GM10248 (cell line): ENCODE measurements around the gene PDE1C.

Experiments
- CTCF ChIA-PET: fragments of 300-600 bp; sonication (Branson Sonifier 250); formaldehyde crosslinking; extraction: SDS; loops from one replicate; lab custom pipeline; 2021; ENCODE audit warnings: antibody characterized with exemption; lab: Yijun Ruan, JAX
- POLR2A ChIA-PET: fragments of 350-650 bp; sonication (Branson Sonifier 250); formaldehyde crosslinking; extraction: SDS; loops from one replicate; lab custom pipeline; 2020; ENCODE audit warnings: antibody characterized with exemption; lab: Yijun Ruan, JAX
- DNase-seq: peaks from one replicate; pipeline ENCODE4 v3.0.0; 2012; ENCODE audit errors: extremely low spot score
- TF ChIP-seq, protein P1 (sequence below): IDR thresholded peaks from 2 replicates; pipeline ENCODE4 v1.5.1; 2012; ENCODE audit warnings: mild to moderate bottlenecking, low read depth; ENCODE audit errors: extremely low read depth, missing control alignments, control extremely low read depth

Gene PDE1C

DNA sequence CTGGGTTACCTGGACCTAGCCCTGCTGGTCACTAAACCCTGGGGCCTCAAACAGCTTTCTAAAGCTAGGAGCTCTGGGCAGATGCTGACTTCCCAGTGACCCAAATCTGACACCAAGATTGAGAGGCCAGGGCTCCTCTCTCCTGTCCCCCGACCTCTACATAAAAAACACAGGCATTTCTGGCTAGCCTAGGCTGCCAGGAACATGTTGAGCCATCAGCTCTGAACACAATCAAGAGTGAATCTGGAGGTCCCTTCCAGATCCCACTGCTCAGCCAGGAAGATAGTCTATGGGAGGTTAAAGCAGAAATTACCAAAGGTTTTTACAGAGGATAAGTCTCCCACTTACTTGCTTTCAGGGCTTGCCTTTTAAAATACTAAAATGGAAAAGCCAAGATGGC is 22.1 kb upstream of the PDE1C start:
- CTCF ChIA-PET, result no interaction called here
- POLR2A ChIA-PET, result no interaction called here
- DNase-seq, result no peak
- TF ChIP-seq, protein P1, sequence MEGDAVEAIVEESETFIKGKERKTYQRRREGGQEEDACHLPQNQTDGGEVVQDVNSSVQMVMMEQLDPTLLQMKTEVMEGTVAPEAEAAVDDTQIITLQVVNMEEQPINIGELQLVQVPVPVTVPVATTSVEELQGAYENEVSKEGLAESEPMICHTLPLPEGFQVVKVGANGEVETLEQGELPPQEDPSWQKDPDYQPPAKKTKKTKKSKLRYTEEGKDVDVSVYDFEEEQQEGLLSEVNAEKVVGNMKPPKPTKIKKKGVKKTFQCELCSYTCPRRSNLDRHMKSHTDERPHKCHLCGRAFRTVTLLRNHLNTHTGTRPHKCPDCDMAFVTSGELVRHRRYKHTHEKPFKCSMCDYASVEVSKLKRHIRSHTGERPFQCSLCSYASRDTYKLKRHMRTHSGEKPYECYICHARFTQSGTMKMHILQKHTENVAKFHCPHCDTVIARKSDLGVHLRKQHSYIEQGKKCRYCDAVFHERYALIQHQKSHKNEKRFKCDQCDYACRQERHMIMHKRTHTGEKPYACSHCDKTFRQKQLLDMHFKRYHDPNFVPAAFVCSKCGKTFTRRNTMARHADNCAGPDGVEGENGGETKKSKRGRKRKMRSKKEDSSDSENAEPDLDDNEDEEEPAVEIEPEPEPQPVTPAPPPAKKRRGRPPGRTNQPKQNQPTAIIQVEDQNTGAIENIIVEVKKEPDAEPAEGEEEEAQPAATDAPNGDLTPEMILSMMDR, result no peak

DNA sequence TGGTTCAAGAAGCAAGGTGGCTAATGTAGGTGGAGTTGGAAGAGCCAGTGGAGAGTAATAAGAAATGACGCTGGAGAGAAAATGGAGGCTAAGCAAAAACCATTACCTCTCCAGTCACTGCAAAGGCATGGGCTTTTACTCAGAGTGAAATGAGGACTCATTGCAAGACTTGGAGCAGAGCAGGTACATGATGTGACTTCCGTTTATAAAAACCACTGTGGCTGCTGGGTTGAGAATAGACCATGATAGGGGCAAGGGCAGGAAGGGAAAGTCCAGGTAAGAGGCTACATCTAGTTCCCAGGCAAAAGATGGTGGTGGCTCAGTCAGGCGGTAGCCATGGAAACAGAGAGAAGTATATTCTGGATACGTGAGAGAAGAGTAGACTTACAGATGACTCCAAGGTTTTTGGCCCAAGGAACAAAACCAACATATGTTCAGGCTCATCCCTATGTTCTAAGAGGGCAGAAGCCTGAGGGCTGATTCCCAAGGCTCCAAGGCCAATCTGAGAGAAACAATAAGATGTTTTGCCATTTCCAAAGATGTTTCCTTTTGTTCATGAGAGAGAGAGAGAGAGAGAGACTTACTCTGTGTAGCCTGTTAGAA is 21.5 kb upstream of the PDE1C start:
- ChIA-PET POLR2A (no interaction called here), CTCF (no interaction called here)
- TF ChIP-seq, protein P1, result no peak
- no peak for DNase-seq

DNA sequence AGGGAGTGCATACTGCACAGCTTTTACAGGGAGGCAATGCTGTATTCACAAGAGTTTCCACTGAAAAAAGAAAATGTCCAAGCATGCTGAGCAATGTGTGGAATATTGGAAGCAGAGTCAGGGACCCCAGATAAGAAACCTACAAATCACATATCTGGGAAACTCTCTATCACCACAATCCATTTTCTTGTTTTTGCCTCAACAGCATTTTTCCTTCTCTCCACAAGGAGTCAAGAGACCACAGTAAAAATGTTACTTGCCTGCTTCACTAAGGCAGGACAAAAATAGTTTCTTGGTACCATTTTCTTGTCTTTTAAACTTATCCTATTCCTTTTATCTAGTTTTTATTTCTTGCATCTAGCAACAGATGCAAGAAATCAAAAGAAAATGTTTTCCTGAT is 19.5 kb upstream of the PDE1C start:
- DNase-seq, result no peak
- ChIA-PET CTCF (no interaction called here), POLR2A (no interaction called here)
- TF ChIP-seq, protein P1, result no peak

DNA sequence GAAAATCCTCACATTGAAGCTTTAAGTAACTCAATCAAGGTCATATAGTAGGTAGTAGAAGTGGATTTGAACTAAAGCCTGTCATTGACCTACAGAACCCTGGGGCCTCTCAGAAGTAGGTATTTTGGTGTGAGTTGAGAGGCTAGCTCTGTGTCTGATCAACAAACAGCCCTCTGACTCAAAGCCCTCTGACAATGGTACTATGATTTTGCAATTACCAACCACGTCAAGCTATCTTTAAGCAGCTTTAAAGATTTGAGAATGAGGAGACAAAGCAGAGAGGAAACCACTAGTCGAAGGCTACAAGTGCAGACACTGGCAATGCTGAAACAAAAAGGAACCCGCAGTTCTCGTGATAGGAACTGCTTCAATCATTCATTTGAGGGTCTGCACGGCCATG is 19.0 kb upstream of the PDE1C start:
- TF ChIP-seq, protein P1, result no peak
- no peak for DNase-seq
- CTCF ChIA-PET, result interaction anchor here (1.4 kb wide), 1 partner anchor 9 kb away, joined by 3 read pairs; no protein-coding TSS in a partner anchor
- POLR2A ChIA-PET, result no interaction called here

DNA sequence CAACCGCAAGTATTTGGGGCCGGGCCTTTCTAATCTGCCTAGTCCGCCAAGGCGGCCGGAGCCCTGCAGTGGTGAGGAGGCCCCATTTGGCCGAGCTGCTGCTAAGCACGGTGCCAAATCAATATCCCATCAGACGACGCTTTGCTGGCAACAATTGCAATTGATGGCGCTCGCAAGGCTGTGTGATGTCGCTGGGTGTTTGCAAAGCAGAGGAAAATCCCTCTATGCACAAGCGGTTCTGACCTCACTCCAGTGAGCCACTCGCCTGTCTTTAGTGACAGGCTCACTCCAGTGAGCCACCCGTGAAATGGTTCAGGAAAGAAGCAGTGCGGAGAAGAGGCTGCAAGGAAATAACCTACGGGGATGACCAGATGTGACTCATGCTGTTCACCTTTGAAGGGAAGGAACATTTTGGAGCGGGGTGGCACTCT is 18.3 kb upstream of the PDE1C start:
- DNase-seq, result no peak
- TF ChIP-seq, protein P1, result no peak
- CTCF ChIA-PET, result interaction anchor here (1.4 kb wide), 1 partner anchor 9 kb away, joined by 3 read pairs; no protein-coding TSS in a partner anchor
- POLR2A ChIA-PET, result no interaction called here

DNA sequence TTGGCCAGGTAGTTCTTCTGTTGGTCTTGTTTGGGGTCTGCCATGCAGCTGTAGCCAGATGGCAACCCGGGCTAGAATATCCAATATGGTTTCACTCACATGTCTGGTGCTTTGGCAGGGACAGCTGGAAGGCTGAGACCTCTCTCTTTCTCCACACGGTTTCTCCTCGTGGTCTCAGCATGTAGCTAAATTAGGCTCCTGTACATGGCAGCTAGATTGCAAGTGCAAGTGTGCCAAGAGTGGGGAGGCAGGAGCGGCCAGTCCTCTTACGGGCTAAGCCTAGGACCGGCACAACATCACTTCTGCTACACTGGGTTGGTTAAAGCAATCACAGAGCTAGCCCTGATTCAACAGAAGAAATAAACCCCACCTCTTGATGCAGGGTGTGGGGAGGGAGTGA is 9.3 kb upstream of the PDE1C start:
- no peak for DNase-seq
- POLR2A ChIA-PET, result no interaction called here
- TF ChIP-seq, protein P1, result no peak
- CTCF ChIA-PET, result interaction anchor here (1.1 to 1.2 kb wide), 2 partner anchors 9 to 18 kb away, joined by 3 to 4 read pairs; no protein-coding TSS in a partner anchor

DNA sequence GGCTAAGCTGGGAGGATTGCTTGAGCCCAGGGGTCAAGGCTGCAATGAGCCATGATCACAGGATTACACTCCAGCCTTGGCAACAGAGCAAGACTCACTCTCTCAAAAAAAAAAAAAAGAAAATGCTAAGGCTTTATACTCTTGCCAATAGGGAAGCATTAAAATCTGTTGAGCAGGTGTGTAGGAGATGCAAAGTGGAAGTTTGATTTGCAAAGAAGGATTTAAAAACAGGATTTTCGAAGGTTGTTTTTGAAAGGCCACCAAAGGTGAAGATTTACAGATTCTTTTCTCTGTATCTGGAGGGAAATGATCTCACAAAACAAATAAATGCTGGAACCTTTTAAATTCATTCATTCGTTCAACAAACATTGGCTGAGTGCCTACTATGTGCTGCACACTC is 8.6 kb upstream of the PDE1C start:
- ChIA-PET CTCF (no interaction called here), POLR2A (no interaction called here)
- TF ChIP-seq, protein P1, result no peak
- DNase-seq, result no peak
